ENCODE results near the gene CAMKMT. TPM values are rescaled to one million over a fixed set of nuclear protein-coding genes. Genes with fewer than 3 reads are reported as not detected.

The CAMKMT gene
- total and polyA plus RNA-seq, 9 of the 15 experiments (the other 6 are each of a cell fraction or from before 2014, with no cell fraction given): 1.6 to 15.3 (median 7.4) TPM

DNA sequence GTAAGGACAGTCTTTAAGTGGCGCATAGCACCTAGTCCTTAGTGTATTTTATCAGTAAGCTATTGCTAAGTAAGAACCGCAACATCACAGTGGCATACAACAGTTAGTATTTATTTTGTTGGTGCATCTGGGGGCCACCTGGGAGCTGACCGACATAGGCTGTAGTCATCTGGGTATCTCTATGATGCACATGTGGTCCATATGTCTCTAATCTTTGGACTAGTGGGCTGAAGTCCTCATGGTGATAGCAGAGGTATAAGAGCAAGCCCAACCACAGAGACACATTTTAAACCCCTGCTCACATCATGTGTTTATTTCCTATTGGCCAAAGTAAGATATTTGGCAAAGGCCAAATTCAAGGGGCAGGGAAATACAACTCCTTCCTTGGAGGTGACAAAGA lies 2.9 kb downstream of the CAMKMT start (continued):
- TF ChIP-seq ZBTB43 (CRISPR knock-in tag; IDR thresholded peaks at IDR 0.05) (no peak), POLR2AphosphoS5 (IDR thresholded peaks at IDR 0.05; ENCODE audit: control insufficient read depth, insufficient read depth, low read depth, low read length) (peak; percentile 84), CREBBP (IDR thresholded peaks at IDR 0.05; ENCODE audit: low read depth, low read length) (no peak), KLF16 (IDR thresholded peaks at IDR 0.05) (peak; percentile 66; the same call in 1 of the 2 replicates), PML (IDR thresholded peaks at IDR 0.05; ENCODE audit: low read length) (peak; percentile 68), ZNF518B (CRISPR knock-in tag; IDR thresholded peaks at IDR 0.05) (no peak), POU5F1 (IDR thresholded peaks at IDR 0.05; ENCODE audit: borderline replicate concordance, low read depth, low read length, partially characterized antibody) (no peak), ZNF407 (IDR thresholded peaks at IDR 0.05; ENCODE audit: low read depth) (no peak), MAX (CRISPR knock-in tag; IDR thresholded peaks at IDR 0.05) (peak; percentile 83), FOXM1 (IDR thresholded peaks at IDR 0.05; ENCODE audit: low read depth) (peak; percentile 18; the same call in 1 of the 2 replicates), FOXM1 (CRISPR knock-in tag; IDR thresholded peaks at IDR 0.05; ENCODE audit: low read depth) (no peak), DLX4 (CRISPR knock-in tag; IDR thresholded peaks at IDR 0.05) (no peak)
- TF ChIP-seq, protein P1, sequence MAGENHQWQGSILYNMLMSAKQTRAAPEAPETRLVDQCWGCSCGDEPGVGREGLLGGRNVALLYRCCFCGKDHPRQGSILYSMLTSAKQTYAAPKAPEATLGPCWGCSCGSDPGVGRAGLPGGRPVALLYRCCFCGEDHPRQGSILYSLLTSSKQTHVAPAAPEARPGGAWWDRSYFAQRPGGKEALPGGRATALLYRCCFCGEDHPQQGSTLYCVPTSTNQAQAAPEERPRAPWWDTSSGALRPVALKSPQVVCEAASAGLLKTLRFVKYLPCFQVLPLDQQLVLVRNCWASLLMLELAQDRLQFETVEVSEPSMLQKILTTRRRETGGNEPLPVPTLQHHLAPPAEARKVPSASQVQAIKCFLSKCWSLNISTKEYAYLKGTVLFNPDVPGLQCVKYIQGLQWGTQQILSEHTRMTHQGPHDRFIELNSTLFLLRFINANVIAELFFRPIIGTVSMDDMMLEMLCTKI (IDR thresholded peaks at IDR 0.05; ENCODE audit: partially characterized antibody): no peak
